HG03460 (cell line): ENCODE results near the gene CAPNS2.

Experiments
- ATAC-seq: cut with Tn5 transposase; IDR thresholded peaks from one replicate; pipeline ENCODE4 v1.9.1; 2021; ENCODE audit not compliant: unreplicated experiment

CAPNS2 gene

DNA sequence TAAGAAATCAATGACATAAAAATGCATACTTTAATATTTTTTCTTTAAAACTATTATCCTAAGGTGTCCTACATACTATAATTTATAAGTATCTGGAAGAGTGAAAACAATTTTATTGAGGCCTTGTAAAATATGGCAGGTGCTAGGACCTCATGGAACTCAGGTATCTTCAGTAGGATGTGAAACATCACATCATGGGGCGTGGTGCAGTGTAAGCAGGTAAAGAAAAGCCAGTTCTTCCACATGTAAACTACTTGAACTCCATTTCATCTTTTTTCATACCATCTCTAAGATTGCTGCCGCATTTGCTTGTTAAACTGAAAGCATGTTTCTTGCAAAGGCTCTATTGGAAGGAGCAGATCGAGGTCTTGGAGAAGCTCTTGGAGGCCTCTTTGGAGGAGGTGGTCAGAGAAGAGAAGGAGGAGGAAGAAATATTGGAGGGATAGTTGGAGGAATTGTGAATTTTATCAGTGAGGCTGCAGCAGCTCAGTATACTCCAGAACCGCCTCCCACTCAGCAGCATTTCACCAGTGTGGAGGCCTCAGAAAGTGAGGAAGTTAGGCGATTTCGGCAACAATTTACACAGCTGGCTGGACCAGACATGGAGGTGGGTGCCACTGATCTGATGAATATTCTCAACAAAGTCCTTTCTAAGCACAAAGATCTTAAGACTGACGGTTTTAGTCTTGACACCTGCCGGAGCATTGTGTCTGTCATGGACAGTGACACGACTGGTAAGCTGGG lies at the start of gene CAPNS2:
Gene CAPNS2, plus strand, starts transcription at position 253 of the 744 bp plus-strand sequence. Its CDS starts 73 bp downstream, at position 326.
- ATAC-seq = no peak

DNA sequence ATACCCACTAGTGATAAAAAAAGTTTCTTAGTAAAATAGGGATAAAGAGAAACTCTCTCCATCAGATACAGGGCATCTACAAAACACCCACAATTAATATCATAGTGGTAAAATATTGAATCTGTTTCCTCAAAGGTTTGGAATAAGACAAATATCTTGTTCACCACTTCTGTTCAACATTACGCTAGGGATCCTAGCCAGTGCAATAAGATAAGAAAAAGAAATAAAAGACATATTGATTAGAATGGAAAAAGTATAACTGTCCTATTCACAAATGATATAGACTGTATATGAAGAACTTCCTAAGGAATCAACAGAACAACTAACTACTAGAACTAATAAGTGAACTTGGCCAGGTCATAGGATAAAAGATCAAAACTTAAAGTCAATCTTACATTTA lies 44.7 kb upstream of the CAPNS2 start:
- ATAC-seq = no peak

DNA sequence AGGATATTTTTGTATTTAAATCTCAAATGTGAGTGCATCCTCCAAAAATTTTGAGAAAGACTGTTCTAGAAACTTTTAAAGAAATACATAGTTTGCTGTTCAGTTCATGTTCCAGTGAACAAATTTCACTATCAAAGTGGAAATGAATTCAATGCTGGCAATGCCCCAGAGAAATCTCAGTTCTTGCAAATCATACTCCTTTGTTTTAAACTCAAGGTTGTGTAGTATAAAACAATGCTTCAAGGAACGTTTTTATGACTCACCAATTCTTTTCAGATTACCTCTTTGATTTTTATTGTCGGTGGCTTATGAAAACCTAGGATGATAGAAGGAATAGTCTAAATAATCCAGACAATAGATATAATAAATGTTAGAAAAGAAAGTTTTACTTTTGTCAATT lies 40.0 kb upstream of the CAPNS2 start:
- ATAC-seq = no peak

DNA sequence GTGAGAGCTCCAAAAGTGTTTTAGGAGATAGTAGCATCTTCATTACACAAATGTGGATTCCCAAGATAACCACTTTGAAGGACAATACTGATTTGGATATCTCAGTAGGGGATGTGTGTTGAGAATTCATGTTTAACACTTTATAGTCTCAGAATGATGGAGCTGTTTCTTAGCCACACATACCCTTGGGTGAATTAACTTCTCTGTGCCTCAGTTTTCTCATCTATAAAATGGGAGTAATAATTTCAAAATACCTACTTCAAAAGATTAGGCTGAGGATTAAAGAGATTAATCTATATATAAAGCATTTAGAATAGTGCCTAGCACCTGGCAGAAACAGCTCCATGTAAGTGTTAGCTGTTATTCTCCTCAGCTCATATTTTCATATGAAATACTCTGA lies 38.6 kb upstream of the CAPNS2 start:
- no peak for ATAC-seq

GRCh38 chr16:55529018-55529417 lies 37.5 kb upstream of the CAPNS2 start:
- no peak for ATAC-seq

DNA sequence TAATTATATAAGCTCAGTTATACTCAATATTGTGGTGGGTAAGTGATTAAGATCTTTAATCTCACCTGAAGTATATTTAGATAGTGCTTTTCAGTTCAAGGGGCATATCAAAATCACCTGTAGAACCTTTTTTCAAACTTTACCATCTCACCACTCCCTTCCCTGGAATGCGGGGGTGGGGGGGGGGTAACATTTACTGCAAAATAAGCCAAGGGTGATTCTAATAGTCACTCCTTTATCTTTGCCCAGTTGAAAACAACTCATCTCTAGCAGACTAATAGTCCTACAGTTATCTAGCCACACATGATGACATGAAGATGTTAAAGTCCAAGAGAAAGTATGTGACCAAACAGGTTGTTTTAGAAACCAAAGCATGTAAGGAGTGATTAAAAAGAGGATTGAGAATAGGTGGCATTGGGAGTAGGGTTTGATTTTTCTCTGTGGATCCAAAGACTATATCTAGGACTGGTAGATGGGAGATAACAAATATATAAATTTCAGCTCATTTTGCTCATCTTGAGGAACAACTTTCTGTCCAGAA lies 36.1 kb upstream of the CAPNS2 start:
- no peak for ATAC-seq

- no peak for ATAC-seq
Observed at GRCh38 chr16:55532227-55532626, 34.3 kb upstream of the CAPNS2 start.

DNA sequence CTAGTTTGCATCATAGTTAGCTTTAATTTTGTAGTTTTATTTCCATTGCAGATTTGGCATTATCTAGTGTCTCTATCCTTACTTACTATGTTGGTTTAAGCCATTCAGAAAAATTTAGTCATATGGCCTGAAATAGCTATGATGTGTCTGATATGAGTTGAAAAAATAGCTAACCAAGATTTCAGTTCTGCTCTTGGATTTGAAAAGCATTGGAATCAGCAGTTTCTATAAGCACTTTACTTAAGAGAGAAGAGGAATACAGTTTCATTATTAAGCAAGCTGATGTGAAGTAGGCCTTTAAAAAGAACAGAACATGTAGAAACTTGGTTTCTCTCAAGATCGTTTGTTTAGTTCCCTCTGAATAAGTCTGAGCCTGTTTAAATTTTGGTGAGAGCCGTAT lies 31.7 kb upstream of the CAPNS2 start:
- ATAC-seq = no peak

DNA sequence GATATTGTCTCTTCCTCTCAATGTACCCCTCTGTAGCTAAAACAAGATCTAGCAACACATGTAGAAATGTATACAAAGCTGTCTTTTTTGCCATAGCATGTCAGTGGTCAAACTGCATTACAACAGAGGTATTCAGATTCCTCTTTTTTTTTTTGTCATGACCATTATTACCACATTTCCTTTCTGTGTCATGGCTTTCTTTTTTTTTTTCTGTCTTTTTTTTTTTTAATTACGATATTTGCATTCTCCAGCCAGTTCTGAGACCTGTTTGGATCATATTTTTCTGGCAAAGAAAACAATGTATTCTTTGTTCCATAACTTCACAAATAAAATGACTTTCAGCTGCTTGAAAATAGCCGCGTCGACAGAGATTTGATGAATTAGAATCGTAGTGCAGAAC lies 27.4 kb upstream of the CAPNS2 start:
- no peak for ATAC-seq

DNA sequence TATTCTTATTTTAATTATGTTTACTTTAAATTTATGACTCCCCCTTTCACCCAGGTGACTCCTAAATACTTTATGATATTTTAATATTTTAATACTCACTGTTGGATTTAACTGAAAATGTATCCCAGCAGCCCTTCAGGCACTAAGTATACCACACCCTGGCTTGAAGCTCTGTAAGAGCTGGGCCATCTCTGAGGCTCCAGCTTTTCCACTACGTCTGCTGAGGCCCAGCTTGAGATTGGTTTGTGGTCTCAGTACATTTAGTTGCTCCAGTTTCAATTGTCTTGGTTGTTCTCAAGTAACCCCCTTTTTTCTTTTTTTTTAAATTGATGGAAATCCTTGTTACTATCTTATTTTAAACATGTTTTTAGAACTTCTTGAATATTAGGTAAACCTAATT lies 27.0 kb upstream of the CAPNS2 start:
- no peak for ATAC-seq

DNA sequence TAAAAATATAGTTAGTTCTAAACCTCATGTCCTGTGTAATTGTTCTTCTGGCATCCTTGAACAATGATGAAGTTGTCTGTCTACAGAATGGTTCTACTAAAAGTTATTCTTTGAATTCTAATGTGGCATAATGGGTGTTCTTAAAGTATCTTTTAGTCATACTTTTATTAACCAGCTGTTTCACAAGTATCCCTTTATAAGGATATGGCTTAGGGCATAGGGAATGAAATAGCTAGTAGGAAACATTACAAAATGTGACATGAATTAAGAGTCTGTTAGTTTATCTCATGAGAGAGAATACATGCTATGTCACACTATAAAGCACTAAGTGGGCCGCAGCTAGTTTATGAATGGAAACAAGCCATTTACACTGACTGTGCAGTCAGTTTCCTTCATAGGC lies 26.3 kb upstream of the CAPNS2 start:
- ATAC-seq = no peak

DNA sequence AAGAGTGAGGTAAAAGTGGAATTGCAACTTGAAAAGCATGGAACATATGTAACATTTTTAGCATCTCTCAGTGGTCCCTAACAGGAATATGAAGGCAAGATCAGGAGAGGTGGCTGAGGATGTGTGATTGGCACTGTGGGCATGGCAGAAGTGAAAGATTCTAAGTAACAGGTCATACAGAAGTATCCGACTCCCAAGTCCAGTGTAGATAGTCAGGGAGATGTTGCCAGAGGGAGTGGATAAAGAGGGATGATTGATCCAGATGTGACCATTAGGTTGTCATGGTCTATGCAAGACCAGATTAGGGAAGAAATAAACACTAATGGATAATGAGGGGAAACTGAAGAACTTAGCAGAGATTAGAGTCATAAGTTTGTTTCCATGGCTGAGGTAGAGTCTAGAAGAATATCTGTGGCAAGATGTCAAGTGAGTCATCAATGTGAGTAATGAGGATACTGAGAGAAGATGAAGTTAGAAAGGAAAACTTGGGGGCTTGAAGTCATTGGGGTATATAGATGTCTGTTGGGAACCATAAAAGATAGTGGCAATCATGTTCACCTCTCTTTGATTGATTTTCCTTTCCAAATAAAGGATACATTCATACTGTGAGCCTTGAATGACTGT lies 23.9 kb upstream of the CAPNS2 start:
- ATAC-seq = no peak

DNA sequence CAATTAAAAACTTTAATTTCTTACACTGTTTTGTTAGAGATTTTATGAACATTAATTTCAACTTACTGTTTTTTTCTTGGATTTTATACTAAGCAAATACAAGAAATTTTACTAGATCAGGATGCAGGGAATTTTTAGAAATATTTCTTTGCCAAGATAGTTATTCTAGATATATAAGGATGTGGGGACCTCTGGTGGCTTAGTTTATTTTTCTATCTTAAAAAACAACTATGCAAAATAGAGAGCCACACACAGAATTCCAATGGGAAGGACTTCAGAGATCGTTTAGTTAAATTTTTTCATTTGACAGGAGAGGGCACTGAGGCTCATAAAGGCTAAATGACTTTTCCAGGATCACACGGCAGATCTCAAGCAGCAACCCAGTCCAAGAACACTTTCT lies 23.0 kb upstream of the CAPNS2 start:
- ATAC-seq = no peak

DNA sequence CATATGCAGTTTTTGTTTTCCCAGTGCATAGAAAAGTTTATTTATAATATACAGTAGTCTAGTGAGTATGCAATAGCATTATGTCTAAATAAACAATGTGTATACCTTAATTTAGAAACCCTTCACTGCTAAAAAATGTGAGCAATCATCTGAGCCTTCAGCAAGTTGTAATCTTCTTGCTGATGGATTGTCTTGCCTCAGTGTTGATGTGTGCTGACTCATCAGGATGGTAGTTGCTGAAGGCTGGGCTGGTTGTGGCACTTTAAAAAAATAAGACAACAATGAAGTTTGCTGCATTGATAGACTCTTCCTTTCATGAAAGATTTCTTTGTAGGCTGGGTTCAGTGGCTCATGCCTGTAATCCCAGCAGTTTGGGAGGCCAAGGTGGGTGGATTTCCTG lies 13.9 kb upstream of the CAPNS2 start:
- ATAC-seq = no peak

DNA sequence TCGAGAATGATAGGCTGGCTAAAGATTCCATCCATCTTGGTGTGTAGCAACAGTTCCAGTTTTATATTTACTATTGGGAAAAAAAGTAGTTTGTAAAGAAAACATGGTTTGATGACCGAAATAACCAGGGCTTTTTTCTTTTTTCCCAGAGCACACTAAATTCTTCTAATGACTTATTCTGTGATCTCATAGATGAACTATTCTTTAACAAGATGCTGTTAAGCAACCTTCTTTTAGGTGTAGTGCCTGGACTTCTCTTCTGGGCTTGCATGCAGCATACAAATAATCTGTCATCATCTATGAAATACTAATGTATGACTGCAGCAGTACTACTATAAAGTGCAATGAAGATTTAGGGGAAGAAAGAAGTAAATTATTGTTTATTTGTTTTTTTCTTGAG lies 11.0 kb upstream of the CAPNS2 start:
- ATAC-seq = no peak

DNA sequence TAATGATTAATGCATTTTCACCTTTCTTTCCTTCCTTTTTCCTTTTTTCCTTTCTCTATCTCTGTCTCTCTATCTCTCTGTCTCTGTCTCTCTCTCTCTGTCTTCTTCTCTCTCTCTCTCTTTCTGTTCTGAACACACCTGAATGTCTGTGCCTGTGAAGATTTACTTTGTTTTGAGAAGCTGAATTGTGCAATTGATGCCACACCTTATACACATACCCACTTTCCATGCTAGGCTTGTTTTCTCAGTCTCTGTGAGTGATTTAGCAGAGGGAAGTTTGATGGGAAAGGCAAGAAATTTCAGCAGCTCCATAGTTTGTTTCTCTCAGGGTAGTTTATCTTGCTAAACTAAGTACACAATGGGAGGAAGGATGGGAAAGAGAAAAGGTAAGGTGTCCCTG lies 9.3 kb upstream of the CAPNS2 start:
- no peak for ATAC-seq

DNA sequence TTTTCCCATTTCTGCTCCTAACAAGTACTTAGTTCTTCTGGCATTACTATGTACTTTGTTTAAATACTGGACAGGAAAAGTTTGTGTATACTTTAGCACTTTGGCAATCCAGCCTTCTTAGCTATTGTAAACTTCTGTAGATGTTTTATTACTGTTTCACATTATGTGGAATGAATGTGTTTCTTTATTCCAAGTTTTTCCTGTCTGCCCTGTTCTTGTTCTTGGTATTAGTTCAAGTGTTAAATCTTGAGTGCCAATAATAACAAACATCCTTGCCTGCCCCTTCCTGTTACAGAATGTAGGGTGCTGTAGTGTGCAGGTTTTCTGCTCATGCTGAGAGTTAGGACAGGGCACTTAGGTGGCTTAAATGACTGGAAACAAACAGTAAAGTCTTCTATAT lies 7.3 kb upstream of the CAPNS2 start:
- no peak for ATAC-seq

DNA sequence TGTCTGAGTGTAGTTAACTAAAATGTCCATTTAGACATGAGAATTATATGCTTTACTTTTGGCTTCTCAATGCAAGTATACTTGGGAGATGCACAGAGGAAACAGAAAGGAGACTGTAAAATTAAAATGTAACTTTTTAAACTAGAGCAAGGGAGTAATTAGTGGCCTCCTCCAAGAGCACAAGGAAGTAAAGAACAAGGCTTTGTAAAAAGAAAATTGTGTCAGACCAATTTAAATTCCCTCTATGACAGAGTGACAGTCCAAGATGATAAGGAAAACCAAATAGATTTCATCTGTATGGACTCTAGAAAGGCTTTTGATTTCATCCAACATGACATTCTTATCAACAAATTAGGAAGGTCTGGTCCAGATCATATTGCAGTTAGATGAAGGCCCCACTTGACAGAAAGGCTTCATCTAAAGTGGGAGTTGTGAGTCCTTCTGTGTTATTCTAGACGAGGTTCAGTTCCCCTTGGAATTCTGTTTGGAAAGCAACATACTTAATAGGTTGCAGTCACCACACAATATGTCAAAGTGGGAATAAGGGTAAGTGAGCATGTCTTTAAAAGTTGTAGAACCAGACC lies 6.5 kb upstream of the CAPNS2 start:
- no peak for ATAC-seq

DNA sequence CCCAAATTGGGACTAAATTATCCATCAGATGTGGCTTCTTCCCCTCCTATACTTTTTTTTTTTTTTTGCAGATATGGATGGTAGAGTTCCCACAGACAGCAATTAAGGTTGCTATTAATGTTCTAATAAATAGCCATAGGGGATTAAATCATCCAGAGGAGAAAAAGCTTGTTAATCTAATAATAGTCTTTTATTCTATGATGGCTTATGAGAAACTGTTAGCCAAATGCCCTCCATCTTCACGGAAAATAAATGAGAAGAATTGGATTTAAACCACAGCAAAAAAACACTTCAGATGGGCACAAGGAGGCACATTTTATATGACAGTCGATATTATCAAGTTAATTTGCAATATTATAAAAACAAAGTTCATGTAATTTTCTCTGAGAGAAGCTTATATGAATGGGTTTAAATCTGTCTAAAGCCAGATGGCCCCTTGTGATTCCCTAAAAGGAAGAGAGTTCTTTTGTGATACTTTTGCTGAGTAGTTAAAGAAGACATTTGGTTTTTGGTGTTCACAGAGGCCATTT lies 5.1 kb upstream of the CAPNS2 start:
- ATAC-seq = no peak

DNA sequence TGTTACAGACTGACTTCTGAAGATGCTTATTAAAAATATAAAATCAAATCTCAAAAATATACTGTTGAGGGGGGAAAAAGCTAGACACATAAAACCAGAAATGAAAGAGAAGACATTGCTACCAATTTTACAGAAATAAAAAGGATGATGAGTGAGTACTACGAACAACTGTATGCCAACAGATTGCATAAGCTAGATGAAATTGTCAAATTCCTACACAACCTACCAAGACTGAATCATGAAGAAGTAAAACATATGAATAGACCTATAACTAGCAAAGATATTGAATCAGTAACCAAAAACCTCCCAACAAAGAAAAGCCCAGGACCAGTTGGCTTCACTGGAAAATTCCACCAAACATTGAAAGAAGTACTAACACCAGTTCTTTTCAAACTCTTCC lies 3.5 kb upstream of the CAPNS2 start:
- no peak for ATAC-seq

- ATAC-seq = no peak
Observed at GRCh38 chr16:55563797-55564196, 2.7 kb upstream of the CAPNS2 start.

DNA sequence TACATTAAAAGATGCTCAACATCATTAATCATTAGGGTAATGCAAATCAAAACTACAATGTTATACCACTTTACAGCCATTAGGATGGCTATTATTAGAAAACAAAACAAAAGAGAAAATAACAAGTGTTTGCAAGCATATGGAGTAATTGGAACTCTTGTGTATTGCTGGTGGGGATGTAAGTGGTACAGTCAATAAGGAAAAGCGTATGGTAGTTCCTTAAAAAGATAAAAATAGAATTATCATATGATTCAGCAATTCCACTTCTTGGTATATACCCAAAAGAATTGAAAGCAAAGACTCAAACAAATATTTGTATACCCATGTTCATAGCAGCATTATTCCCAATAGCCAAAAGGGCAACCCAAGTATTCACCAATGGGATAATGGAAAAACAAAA lies 1.4 kb upstream of the CAPNS2 start:
- no peak for ATAC-seq
